Stimulated activated CD4-positive, alpha-beta T cell treated with anti-CD3 and anti-CD28 coated beads, Interleukin-4, amount 100 ng/mL, for 1 hour (primary cell): Measurements from ENCODE around the gene TICAM1.

Experiments used
- DNase-seq: peaks from one replicate; pipeline ENCODE4 v3.0.0-alpha.2; 2020

TICAM1 gene

DNA sequence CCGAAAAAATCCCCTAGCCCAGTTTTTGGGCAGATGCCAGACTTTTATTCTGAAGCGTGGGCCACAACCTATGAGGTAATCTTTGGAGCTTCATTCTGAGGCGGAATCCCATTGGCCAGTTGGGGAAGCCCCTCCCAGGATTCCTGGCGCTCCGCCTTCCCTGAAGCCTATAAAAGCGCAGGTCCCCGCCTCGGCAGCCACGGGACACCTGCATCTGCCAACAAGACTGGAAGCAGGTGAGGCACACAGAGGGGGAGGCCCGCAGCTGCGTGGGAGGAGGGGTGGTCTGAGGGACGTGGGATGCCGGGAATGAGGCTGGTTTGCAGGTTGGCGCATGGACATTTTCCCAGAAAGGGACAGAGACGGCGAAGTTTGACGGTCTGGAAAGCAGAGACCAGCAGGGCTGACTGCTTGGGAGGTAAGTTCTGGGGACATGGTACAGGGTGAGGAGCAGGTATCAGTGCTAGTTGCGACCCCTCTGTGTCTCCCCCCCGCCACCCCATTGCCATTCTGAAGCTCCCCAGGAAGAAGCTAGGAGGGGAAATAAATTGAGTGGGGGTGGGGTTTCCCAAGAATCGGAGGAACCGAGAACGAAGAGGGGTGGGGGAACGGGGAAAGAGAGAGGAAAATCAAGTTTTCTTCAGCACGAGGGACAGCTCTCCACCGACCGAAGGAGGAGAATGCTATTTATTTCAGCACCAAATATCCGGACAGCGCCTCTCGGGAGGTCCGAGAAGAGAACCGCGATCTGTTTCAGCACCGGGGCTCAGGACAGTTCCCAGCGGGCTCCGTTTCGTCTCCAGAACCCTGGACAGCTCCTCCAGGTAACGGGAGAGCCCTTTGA, 62.4 kb downstream of the TICAM1 start:
- peak; percentile 76 for DNase-seq
